ENCODE results near the gene GRAMD1A. TPM values are rescaled to one million over a fixed set of nuclear protein-coding genes. Genes with fewer than 3 reads are reported as not detected.

Gene GRAMD1A
- polyA plus RNA-seq, 1 donor from 2014 or later: 19.0 TPM

DNA sequence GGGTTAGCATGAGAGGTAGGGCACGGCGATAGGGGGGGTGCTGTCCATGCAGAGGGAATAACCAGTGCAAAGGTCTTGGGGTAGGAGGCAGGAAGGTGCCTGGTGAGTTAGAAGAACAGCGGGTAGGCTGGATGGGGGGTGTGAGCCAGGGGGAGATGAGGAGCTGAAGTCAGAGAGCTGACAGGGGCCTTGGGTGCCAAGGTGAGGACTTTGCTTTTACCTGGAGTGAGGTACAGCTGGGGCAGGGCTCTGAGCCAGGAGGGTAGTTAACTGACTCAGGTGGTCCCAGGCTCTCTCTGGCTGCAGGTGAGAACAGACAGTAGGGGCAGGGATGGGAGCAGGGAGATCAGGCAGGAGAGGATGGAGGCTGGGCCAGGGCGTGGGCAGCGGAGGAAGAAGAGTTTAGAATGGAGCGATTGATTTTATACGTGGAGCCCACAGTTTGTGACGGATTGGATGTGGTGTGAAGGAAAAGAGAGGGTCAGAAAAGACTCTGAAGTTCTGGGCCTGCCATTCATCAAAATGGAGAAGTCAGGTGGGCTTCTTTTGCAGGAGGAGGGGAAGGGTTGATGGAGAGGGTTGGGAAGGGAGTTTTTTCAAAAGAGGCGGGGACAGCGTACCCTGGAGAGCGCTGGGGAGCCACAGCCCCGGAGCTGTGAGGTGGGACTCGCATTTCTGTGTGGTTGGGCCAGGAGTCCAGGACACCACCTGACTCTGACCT, 1.2 kb upstream of the GRAMD1A start:
- no peaks in the 10 kb centered on the region for H3K36me3 ChIP-seq (ENCODE audit: insufficient read depth, low read length)
- TF ChIP-seq, protein P1, sequence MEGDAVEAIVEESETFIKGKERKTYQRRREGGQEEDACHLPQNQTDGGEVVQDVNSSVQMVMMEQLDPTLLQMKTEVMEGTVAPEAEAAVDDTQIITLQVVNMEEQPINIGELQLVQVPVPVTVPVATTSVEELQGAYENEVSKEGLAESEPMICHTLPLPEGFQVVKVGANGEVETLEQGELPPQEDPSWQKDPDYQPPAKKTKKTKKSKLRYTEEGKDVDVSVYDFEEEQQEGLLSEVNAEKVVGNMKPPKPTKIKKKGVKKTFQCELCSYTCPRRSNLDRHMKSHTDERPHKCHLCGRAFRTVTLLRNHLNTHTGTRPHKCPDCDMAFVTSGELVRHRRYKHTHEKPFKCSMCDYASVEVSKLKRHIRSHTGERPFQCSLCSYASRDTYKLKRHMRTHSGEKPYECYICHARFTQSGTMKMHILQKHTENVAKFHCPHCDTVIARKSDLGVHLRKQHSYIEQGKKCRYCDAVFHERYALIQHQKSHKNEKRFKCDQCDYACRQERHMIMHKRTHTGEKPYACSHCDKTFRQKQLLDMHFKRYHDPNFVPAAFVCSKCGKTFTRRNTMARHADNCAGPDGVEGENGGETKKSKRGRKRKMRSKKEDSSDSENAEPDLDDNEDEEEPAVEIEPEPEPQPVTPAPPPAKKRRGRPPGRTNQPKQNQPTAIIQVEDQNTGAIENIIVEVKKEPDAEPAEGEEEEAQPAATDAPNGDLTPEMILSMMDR (IDR thresholded peaks at IDR 0.05; ENCODE audit: poor library complexity, severe bottlenecking): no peak
- TF ChIP-seq TAF1 (IDR thresholded peaks at IDR 0.05; ENCODE audit: low read depth) (no peak), EP300 (conservative IDR thresholded peaks at IDR 0.05; ENCODE audit: poor library complexity, severe bottlenecking) (no peak), MXI1 (conservative IDR thresholded peaks at IDR 0.05; ENCODE audit: poor library complexity, severe bottlenecking) (no peak), SMC3 (conservative IDR thresholded peaks at IDR 0.05; ENCODE audit: poor library complexity) (no peak), EZH2 (IDR thresholded peaks at IDR 0.05; ENCODE audit: borderline replicate concordance, insufficient read depth, low read length, poor library complexity, severe bottlenecking) (no peak), POLR2AphosphoS5 (IDR thresholded peaks at IDR 0.05) (no peak), RAD21 (conservative IDR thresholded peaks at IDR 0.05) (no peak)
- TF ChIP-seq, protein P2, sequence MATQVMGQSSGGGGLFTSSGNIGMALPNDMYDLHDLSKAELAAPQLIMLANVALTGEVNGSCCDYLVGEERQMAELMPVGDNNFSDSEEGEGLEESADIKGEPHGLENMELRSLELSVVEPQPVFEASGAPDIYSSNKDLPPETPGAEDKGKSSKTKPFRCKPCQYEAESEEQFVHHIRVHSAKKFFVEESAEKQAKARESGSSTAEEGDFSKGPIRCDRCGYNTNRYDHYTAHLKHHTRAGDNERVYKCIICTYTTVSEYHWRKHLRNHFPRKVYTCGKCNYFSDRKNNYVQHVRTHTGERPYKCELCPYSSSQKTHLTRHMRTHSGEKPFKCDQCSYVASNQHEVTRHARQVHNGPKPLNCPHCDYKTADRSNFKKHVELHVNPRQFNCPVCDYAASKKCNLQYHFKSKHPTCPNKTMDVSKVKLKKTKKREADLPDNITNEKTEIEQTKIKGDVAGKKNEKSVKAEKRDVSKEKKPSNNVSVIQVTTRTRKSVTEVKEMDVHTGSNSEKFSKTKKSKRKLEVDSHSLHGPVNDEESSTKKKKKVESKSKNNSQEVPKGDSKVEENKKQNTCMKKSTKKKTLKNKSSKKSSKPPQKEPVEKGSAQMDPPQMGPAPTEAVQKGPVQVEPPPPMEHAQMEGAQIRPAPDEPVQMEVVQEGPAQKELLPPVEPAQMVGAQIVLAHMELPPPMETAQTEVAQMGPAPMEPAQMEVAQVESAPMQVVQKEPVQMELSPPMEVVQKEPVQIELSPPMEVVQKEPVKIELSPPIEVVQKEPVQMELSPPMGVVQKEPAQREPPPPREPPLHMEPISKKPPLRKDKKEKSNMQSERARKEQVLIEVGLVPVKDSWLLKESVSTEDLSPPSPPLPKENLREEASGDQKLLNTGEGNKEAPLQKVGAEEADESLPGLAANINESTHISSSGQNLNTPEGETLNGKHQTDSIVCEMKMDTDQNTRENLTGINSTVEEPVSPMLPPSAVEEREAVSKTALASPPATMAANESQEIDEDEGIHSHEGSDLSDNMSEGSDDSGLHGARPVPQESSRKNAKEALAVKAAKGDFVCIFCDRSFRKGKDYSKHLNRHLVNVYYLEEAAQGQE (IDR thresholded peaks at IDR 0.05; ENCODE audit: borderline replicate concordance): no peak
- no peaks in the 10 kb centered on the region for H4K20me1 ChIP-seq (ENCODE audit: insufficient read depth)
- peaks cover 38% of the 10 kb centered on the region for H3K79me2 ChIP-seq (replicated peaks; ENCODE audit: insufficient read depth, low read length)
- peak overlapping the region; percentile 81 for H3K9ac ChIP-seq (ENCODE audit: low read length)
- H3K9me2 ChIP-seq (ENCODE audit: insufficient read depth, low read length): no peaks in the 10 kb centered on the region
- peak overlapping the region; percentile 96 for H3K4me3 ChIP-seq (ENCODE audit: low read length)
- H3F3A ChIP-seq (ENCODE audit: insufficient read depth, low read length, poor library complexity, severe bottlenecking): no peaks in the 10 kb centered on the region
- H3K9me3 ChIP-seq (ENCODE audit: low read length): no peaks in the 10 kb centered on the region
- peak overlapping the region; percentile 73 for H3K27ac ChIP-seq (ENCODE audit: low read length)
- no peaks in the 10 kb centered on the region for H3K27me3 ChIP-seq (ENCODE audit: insufficient read depth, low read depth, low read length)
- H2AFZ ChIP-seq (ENCODE audit: low read depth, low read length): peak overlapping the region; percentile 89
- no peak overlapping the region for H3K4me2 ChIP-seq (ENCODE audit: low read length)

DNA sequence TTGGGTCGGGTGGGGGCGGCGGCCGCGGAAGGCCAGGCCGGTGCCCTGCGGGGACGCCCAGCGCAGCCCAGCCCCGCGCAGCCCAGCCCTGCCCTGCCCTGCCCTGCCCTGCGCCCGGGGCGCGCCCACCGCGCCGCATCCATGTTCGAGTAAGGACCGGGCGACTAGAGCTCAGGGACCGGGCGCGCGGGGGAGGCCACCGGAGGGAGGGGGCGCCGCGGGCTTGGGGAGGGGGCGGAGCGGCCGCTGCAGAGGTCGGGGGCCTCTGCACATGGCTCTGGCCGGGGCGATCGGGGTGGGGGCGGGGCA, 169 bp downstream of the GRAMD1A start:
- Histone ChIP-seq H3F3A (ENCODE audit: insufficient read depth, low read length, poor library complexity, severe bottlenecking) (no peaks in the 10 kb centered on the region), H3K27ac (ENCODE audit: low read length) (peak overlapping the region; percentile 73), H3K4me2 (ENCODE audit: low read length) (no peak overlapping the region), H3K79me2 (replicated peaks; ENCODE audit: insufficient read depth, low read length) (peaks cover 48% of the 10 kb centered on the region), H3K9me2 (ENCODE audit: insufficient read depth, low read length) (no peaks in the 10 kb centered on the region), H4K20me1 (ENCODE audit: insufficient read depth) (no peaks in the 10 kb centered on the region), H3K36me3 (ENCODE audit: insufficient read depth, low read length) (no peaks in the 10 kb centered on the region), H3K4me3 (ENCODE audit: low read length) (peak overlapping the region; percentile 96), H3K27me3 (ENCODE audit: insufficient read depth, low read depth, low read length) (no peaks in the 10 kb centered on the region), H3K9me3 (ENCODE audit: low read length) (no peaks in the 10 kb centered on the region), H2AFZ (ENCODE audit: low read depth, low read length) (no peak overlapping the region), H3K9ac (ENCODE audit: low read length) (peak overlapping the region; percentile 81)
- TF ChIP-seq SMC3 (conservative IDR thresholded peaks at IDR 0.05; ENCODE audit: poor library complexity): no peak
- no peak for TF ChIP-seq RAD21 (conservative IDR thresholded peaks at IDR 0.05)
- TF ChIP-seq, protein P2 (IDR thresholded peaks at IDR 0.05; ENCODE audit: borderline replicate concordance): no peak
- TF ChIP-seq POLR2AphosphoS5 (IDR thresholded peaks at IDR 0.05): no peak
- no peak for TF ChIP-seq EP300 (conservative IDR thresholded peaks at IDR 0.05; ENCODE audit: poor library complexity, severe bottlenecking)
- TF ChIP-seq, protein P1 (IDR thresholded peaks at IDR 0.05; ENCODE audit: poor library complexity, severe bottlenecking): no peak

All from neural cell (in vitro differentiated cells).